Mesenchymal stem cell (in vitro differentiated cells and primary cell): Measurements from ENCODE around the gene AK9.
A peak's percentile ranks its signal among the peaks of the same experiment; 100 is the strongest.
"Not testable (repeated sequence)": the region's sequence is repeated elsewhere in the genome, so short reads cannot be mapped to it uniquely, and the experiment has no call there.

ENCODE experiments used
- DNase-seq: peaks from one replicate; pipeline ENCODE4 v3.0.0-alpha.2; 2013
- H2AFZ ChIP-seq: one replicate; pipeline ENCODE4 v1.6.1; 2013; ENCODE audit warnings: low read depth, mild to moderate bottlenecking, control low read depth, inconsistent platforms, low read length, moderate library complexity
- H2AK5ac ChIP-seq: 2 replicates; pipeline ENCODE4 v1.6.1; 2013; ENCODE audit warnings: low read length, moderate library complexity, mild to moderate bottlenecking, inconsistent platforms; ENCODE audit not compliant: severe bottlenecking
- H2BK120ac ChIP-seq: one replicate; pipeline ENCODE4 v1.6.1; 2013; ENCODE audit warnings: low read depth, mild to moderate bottlenecking, inconsistent platforms, low read length, moderate library complexity
- H2BK12ac ChIP-seq, 2 experiments: one replicate each; pipeline ENCODE4 v1.6.1; 2013; ENCODE audit warnings: inconsistent platforms in 2 of 2, low read length in 2 of 2, mild to moderate bottlenecking in 2 of 2, moderate library complexity in 2 of 2, control low read depth in 1 of 2
- H2BK15ac ChIP-seq: one replicate; pipeline ENCODE4 v1.6.1; 2013; ENCODE audit warnings: mild to moderate bottlenecking, low read depth, inconsistent platforms; ENCODE audit not compliant: poor library complexity, severe bottlenecking
- H2BK5ac ChIP-seq: 2 replicates; pipeline ENCODE4 v1.6.1; 2013; ENCODE audit warnings: low read depth, mild to moderate bottlenecking, low read length, control low read depth, inconsistent platforms; ENCODE audit not compliant: poor library complexity, severe bottlenecking
- H3K14ac ChIP-seq, 2 experiments: one replicate each; pipeline ENCODE4 v1.6.1; 2013; ENCODE audit warnings: inconsistent platforms in 2 of 2, low read length in 2 of 2, control low read depth in 1 of 2, mild to moderate bottlenecking in 1 of 2, moderate library complexity in 1 of 2
- H3K18ac ChIP-seq, 2 experiments: one replicate each; pipeline ENCODE4 v1.6.1; 2013; ENCODE audit warnings: inconsistent platforms in 2 of 2, low read length in 2 of 2, control low read depth in 1 of 2, low read depth in 1 of 2, mild to moderate bottlenecking in 1 of 2
- H3K23ac ChIP-seq, 2 experiments: one replicate each; pipeline ENCODE4 v1.6.1; 2013; ENCODE audit warnings: inconsistent platforms in 2 of 2, low read length in 2 of 2, mild to moderate bottlenecking in 2 of 2, moderate library complexity in 2 of 2, control low read depth in 1 of 2
- H3K27ac ChIP-seq: 2 replicates; pipeline ENCODE4 v1.5.1; 2013; ENCODE audit warnings: mild to moderate bottlenecking, moderate library complexity, low read length, control low read depth, inconsistent platforms; ENCODE audit not compliant: poor library complexity, severe bottlenecking
- H3K27me3 ChIP-seq, 2 experiments: 2 replicates each; pipeline versions ENCODE4 v1.6.1 to v1.7.0; 2013; ENCODE audit warnings: low read length in 2 of 2, mild to moderate bottlenecking in 2 of 2, moderate library complexity in 2 of 2, control low read depth in 1 of 2, inconsistent platforms in 1 of 2; ENCODE audit not compliant: control insufficient read depth in 1 of 2, insufficient read depth in 1 of 2
- H3K36me3 ChIP-seq, 2 experiments: 2 replicates each; pipeline versions ENCODE4 v1.6.1 to v1.7.0; 2013; ENCODE audit warnings: low read length in 2 of 2, control low read depth in 1 of 2, inconsistent platforms in 1 of 2, low read depth in 1 of 2, mild to moderate bottlenecking in 1 of 2; ENCODE audit not compliant: insufficient read depth in 2 of 2, control insufficient read depth in 1 of 2
- H3K4ac ChIP-seq, 2 experiments: one replicate each; pipeline ENCODE4 v1.6.1; 2013; ENCODE audit warnings: inconsistent platforms in 2 of 2, low read length in 2 of 2, mild to moderate bottlenecking in 2 of 2, moderate library complexity in 2 of 2, control low read depth in 1 of 2, low read depth in 1 of 2
- H3K4me1 ChIP-seq: 2 replicates; pipeline ENCODE4 v1.6.1; 2013; ENCODE audit warnings: low read depth, low read length, control low read depth; ENCODE audit not compliant: control insufficient read depth, insufficient read depth
- H3K4me2 ChIP-seq: 2 replicates; pipeline ENCODE4 v1.6.1; 2013; ENCODE audit warnings: low read length, mild to moderate bottlenecking, inconsistent platforms; ENCODE audit not compliant: poor library complexity, severe bottlenecking
- H3K4me3 ChIP-seq, 2 experiments: 2 replicates each; pipeline versions ENCODE4 v1.5.1 to v1.7.0; 2013; ENCODE audit warnings: low read length in 2 of 2, mild to moderate bottlenecking in 2 of 2, control low read depth in 1 of 2, low read depth in 1 of 2; ENCODE audit not compliant: insufficient read depth in 1 of 2
- H3K79me1 ChIP-seq: replicated peaks from 2 replicates; pipeline ENCODE4 v1.6.1; 2013; ENCODE audit warnings: mild to moderate bottlenecking, control low read depth, low read length, inconsistent platforms; ENCODE audit not compliant: poor library complexity, severe bottlenecking
- H3K9ac ChIP-seq: 2 replicates; pipeline ENCODE4 v1.7.0; 2013; ENCODE audit warnings: mild to moderate bottlenecking, low read length, moderate library complexity
- H3K9me3 ChIP-seq: 2 replicates; pipeline ENCODE4 v1.7.0; 2013; ENCODE audit warnings: mild to moderate bottlenecking, low read length; ENCODE audit not compliant: control insufficient read depth
- H4K8ac ChIP-seq: one replicate; pipeline ENCODE4 v1.6.1; 2013; ENCODE audit warnings: inconsistent platforms, mild to moderate bottlenecking, low read length, moderate library complexity
- H4K91ac ChIP-seq: one replicate; pipeline ENCODE4 v1.6.1; 2013; ENCODE audit warnings: mild to moderate bottlenecking, low read length, inconsistent platforms
- WGBS: methylation state at CpG from one replicate; pipeline ENCODE4 v1.1.7; 2013; ENCODE audit warnings: mixed read lengths; 5-methylcytosine and 5-hydroxymethylcytosine counted together

Gene AK9

DNA sequence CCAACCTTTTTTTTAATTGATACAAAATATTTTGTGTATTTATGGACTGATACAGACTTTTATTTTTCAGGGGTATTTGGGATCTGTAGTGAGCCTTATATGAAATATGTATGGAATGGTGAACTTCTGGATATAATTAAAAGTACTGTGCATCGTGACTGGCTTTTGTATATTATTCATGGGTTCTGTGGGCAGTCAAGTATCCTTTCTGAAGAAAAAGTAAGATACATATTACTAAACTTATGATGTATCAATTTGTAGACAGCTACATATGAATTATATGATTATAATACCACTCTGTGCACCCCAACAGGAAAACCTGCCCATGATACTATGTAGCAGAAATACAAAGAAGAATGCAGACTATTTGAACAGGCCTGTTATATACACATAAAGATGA lies 47.3 kb upstream of the AK9 start:
- Histone ChIP-seq H3K4ac (no peak overlapping the region), H2AFZ (no peak overlapping the region), H3K4me1 (no peaks in the 10 kb centered on the region), H3K36me3 (peaks cover 0 to 39% of the 10 kb centered on the region in 2 experiments), H2BK15ac (no peak overlapping the region), H3K18ac (no peak overlapping the region), H2BK12ac (no peak overlapping the region), H3K14ac (no peak overlapping the region), H3K79me1 (no peaks in the 10 kb centered on the region), H2BK120ac (no peak overlapping the region), H3K9me3 (no peaks in the 10 kb centered on the region), H2BK5ac (no peak overlapping the region), H4K91ac (no peak overlapping the region), H3K9ac (no peak overlapping the region), H4K8ac (no peak overlapping the region), H2AK5ac (no peak overlapping the region), H3K4me3 (no peak overlapping the region), H3K4me2 (no peak overlapping the region), H3K27me3 (no peaks in the 10 kb centered on the region), H3K23ac (no peak overlapping the region), H3K27ac (no peak overlapping the region)
- no CpG with 5 or more reads among the region's 1 CpG for WGBS
- no peak for DNase-seq

GRCh38 chr6:109736273-109737025 lies 45.4 kb upstream of the AK9 start:
- Histone ChIP-seq H2BK120ac (no peak overlapping the region), H4K91ac (no peak overlapping the region), H3K14ac (no peak overlapping the region), H3K9me3 (no peaks in the 10 kb centered on the region), H2BK5ac (no peak overlapping the region), H3K27me3 (no peaks in the 10 kb centered on the region), H3K9ac (no peak overlapping the region), H2BK15ac (no peak overlapping the region), H4K8ac (no peak overlapping the region), H2AFZ (no peak overlapping the region), H3K27ac (peak overlapping the region; percentile 11), H3K4me3 (no peak overlapping the region), H3K4ac (no peak overlapping the region), H2AK5ac (no peak overlapping the region), H3K79me1 (no peaks in the 10 kb centered on the region), H3K23ac (no peak overlapping the region), H3K36me3 (peaks cover 0 to 41% of the 10 kb centered on the region in 2 experiments), H2BK12ac (no peak overlapping the region), H3K4me1 (no peaks in the 10 kb centered on the region), H3K4me2 (no peak overlapping the region), H3K18ac (peak overlapping the region in 1 of 2 experiments; percentile 34)
- no peak for DNase-seq
- WGBS, result 40% methylated on average over 1 of the region's 1 CpG

GRCh38 chr6:109725250-109725649 lies 34.2 kb upstream of the AK9 start:
- H2BK15ac ChIP-seq, H3K4me1 ChIP-seq, H3K4me3 ChIP-seq, H2BK5ac ChIP-seq, H2BK12ac ChIP-seq, H3K18ac ChIP-seq, H3K4me2 ChIP-seq, H4K91ac ChIP-seq, H2AK5ac ChIP-seq, H3K79me1 ChIP-seq, H4K8ac ChIP-seq, H3K14ac ChIP-seq, DNase-seq, H3K9ac ChIP-seq, H3K4ac ChIP-seq, H3K27me3 ChIP-seq, H2BK120ac ChIP-seq, H3K9me3 ChIP-seq, H2AFZ ChIP-seq, H3K27ac ChIP-seq, H3K23ac ChIP-seq: not testable (repeated sequence)
- WGBS, result 100% methylated on average over 2 of the region's 3 CpGs
- peaks cover 0 to 14% of the 10 kb centered on the region in 2 experiments for H3K36me3 ChIP-seq

DNA sequence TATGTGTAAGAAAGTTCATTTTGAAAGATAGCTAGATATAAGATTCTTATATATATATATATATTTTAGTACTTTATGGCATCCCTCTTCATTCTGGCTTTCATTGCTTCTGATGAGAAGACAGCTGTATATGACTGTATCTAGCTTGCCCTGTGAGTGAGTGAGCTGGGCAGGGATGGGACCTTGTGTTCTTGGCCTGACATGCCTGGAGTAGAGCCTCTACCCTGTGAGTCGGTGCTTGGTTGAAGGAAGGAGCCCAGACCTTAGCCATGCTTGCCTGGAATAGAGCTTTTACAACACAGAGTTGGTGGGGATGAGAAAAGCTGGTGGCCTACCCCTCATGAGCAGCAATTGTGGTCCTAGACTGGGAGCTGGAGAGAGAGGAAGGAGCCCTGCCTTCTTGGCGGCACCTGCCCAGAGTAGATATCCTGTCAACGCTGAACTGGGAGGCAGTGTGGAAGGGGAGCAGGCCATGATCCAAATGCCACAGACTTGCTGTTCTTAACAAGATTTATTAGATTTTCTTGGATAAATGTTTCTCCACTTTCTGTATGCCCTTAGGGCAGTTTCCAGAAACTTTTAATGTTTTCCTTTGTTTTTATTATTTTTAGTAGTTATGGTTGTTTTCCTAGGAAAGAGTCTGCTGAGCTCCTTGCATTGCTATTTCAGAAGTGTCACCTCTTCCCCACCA lies 31.7 kb upstream of the AK9 start:
- WGBS, result 94% methylated on average over 3 of the region's 3 CpGs
- Histone ChIP-seq H3K23ac (no peak overlapping the region), H3K4me1 (peaks cover 2% of the 10 kb centered on the region), H3K14ac (no peak overlapping the region), H3K9ac (no peak overlapping the region), H3K4me3 (no peak overlapping the region), H3K4me2 (no peak overlapping the region), H3K79me1 (peaks cover 7% of the 10 kb centered on the region), H2BK120ac (no peak overlapping the region), H3K9me3 (no peaks in the 10 kb centered on the region), H4K91ac (no peak overlapping the region), H3K27ac (no peak overlapping the region), H2AFZ (no peak overlapping the region), H3K4ac (no peak overlapping the region), H2BK15ac (no peak overlapping the region), H4K8ac (no peak overlapping the region), H2BK12ac (no peak overlapping the region), H3K36me3 (peaks cover 7 to 24% of the 10 kb centered on the region in 2 experiments), H3K27me3 (no peaks in the 10 kb centered on the region), H2BK5ac (no peak overlapping the region), H3K18ac (no peak overlapping the region), H2AK5ac (peak overlapping the region; percentile 52)
- no peak for DNase-seq
